ENCODE data around the gene PSPH.
"Not testable (repeated sequence)": the region's sequence is repeated elsewhere in the genome, so short reads cannot be mapped to it uniquely, and the experiment has no call there.

PSPH gene

GRCh38 chr7:56051339-56052191 is at the start of gene PSPH, which contains the start of gene CCT6A:
PSPH (minus strand) TSS chr7:56051444; CDS start chr7:56021212, 30,232 bp downstream.
CCT6A (plus strand) TSS chr7:56051765; CDS start chr7:56051849, 84 bp downstream.
- peak; percentile 88 for DNase-seq

GRCh38 chr7:56099653-56100052 is 48.4 kb upstream of the PSPH start:
- DNase-seq = no peak

- not testable (repeated sequence) for DNase-seq
These were observed 47.2 kb upstream of the PSPH start for GRCh38 chr7:56098187-56099008.

- DNase-seq = no peak
These were observed 46.5 kb upstream of the PSPH start for GRCh38 chr7:56097700-56098099.

- no peak for DNase-seq
These were observed 41.7 kb upstream of the PSPH start, which contains the start of gene PHKG1 for GRCh38 chr7:56092789-56093531. PHKG1 (minus strand) TSS chr7:56092952; CDS start chr7:56088941, 4,011 bp downstream.

GRCh38 chr7:56092388-56092787 is 41.1 kb upstream of the PSPH start:
- not testable (repeated sequence) for DNase-seq

GRCh38 chr7:56091591-56091990 is 40.3 kb upstream of the PSPH start:
- no peak for DNase-seq

- no peak for DNase-seq
These were observed 36.2 kb upstream of the PSPH start for GRCh38 chr7:56087445-56087844.

GRCh38 chr7:56086761-56087160 is 35.5 kb upstream of the PSPH start:
- DNase-seq = no peak

- DNase-seq = no peak
These were observed 32.0 kb upstream of the PSPH start for GRCh38 chr7:56083150-56083785.

- DNase-seq = no peak
These were observed 30.5 kb upstream of the PSPH start for GRCh38 chr7:56081626-56082340.

- not testable (repeated sequence) for DNase-seq
These were observed 29.6 kb upstream of the PSPH start for GRCh38 chr7:56080726-56081435.

GRCh38 chr7:56079450-56080185 is 28.4 kb upstream of the PSPH start:
- DNase-seq = no peak

GRCh38 chr7:56078196-56078595 is 27.0 kb upstream of the PSPH start:
- no peak for DNase-seq

GRCh38 chr7:56077681-56078080 is 26.4 kb upstream of the PSPH start:
- DNase-seq = no peak

- DNase-seq = peak; percentile 79
These were observed 23.1 kb upstream of the PSPH start for GRCh38 chr7:56074371-56074791.

- DNase-seq = not testable (repeated sequence)
These were observed 15.1 kb upstream of the PSPH start for GRCh38 chr7:56066376-56066775.

GRCh38 chr7:56063882-56064625 is 12.8 kb upstream of the PSPH start, which contains the start of gene SUMF2:
SUMF2 (plus strand) TSS chr7:56064286; CDS start chr7:56064312, 26 bp downstream.
- peak; percentile 90 for DNase-seq

- no peak for DNase-seq
These were observed 12.2 kb upstream of the PSPH start for GRCh38 chr7:56063500-56063881.
